SK-N-SH treated with all-trans-retinoic acid at 6 μM for 48 hours (cell line): ENCODE measurements around the gene AGTPBP1.

Experiments
- ATAC-seq: fragments of 200-7000 bp; cut with Tn5 transposase; 3 replicates; pipeline ENCODE4 v1.9.1; 2020; ENCODE audit warnings: mild to moderate bottlenecking, moderate library complexity
- ARNTL ChIP-seq: fragments of 450-650 bp; formaldehyde crosslinking; IDR thresholded peaks from 2 replicates; pipeline ENCODE4 v1.5.0; 2020; ENCODE audit warnings: low read depth, mild to moderate bottlenecking, moderate library complexity, borderline replicate concordance
- BACH2 ChIP-seq: fragments of 250-450 bp; sonication (Bioruptor Pico); IDR thresholded peaks from 2 replicates; pipeline ENCODE4 v1.9.0; 2021; ENCODE audit warnings: mild to moderate bottlenecking, borderline replicate concordance
- CREB5 ChIP-seq: fragments of 250-450 bp; sonication (Bioruptor Pico); IDR thresholded peaks from 2 replicates; pipeline ENCODE4 v1.5.1; 2020; ENCODE audit warnings: low read depth, mild to moderate bottlenecking, moderate library complexity
- CSDC2 ChIP-seq: fragments of 250-450 bp; sonication (Bioruptor Pico); IDR thresholded peaks from 2 replicates; pipeline ENCODE4 v1.5.0; 2020; ENCODE audit warnings: mild to moderate bottlenecking, moderate library complexity
- CSRNP3 ChIP-seq: fragments of 250-450 bp; sonication (Bioruptor Pico); IDR thresholded peaks from 2 replicates; pipeline ENCODE4 v1.5.1; 2021; ENCODE audit warnings: mild to moderate bottlenecking, moderate library complexity
- ESRRG ChIP-seq: fragments of 250-450 bp; sonication (Bioruptor Pico); IDR thresholded peaks from 2 replicates; pipeline ENCODE4 v1.6.1; 2021; ENCODE audit warnings: mild to moderate bottlenecking
- GLIS3 ChIP-seq: fragments of 250-450 bp; sonication (Bioruptor Pico); IDR thresholded peaks from 2 replicates; pipeline ENCODE4 v1.5.0; 2020; ENCODE audit warnings: mild to moderate bottlenecking, moderate library complexity
- ISL1 ChIP-seq: fragments of 250-450 bp; sonication (Bioruptor Pico); IDR thresholded peaks from 2 replicates; pipeline ENCODE4 v2.1.2; 2022; ENCODE audit warnings: mild to moderate bottlenecking, moderate library complexity
- OSR1 ChIP-seq: fragments of 250-450 bp; sonication (Bioruptor Pico); IDR thresholded peaks from 2 replicates; pipeline ENCODE4 v1.8.0; 2022; ENCODE audit warnings: moderate library complexity, mild to moderate bottlenecking, inconsistent platforms
- PATZ1 ChIP-seq: fragments of 250-450 bp; sonication (Bioruptor Pico); IDR thresholded peaks from 2 replicates; pipeline ENCODE4 v1.8.0; 2020; ENCODE audit warnings: mild to moderate bottlenecking, moderate library complexity, borderline replicate concordance
- RARB ChIP-seq: fragments of 250-450 bp; sonication (Bioruptor Pico); IDR thresholded peaks from 2 replicates; pipeline ENCODE4 v1.8.0; 2021; ENCODE audit warnings: mild to moderate bottlenecking, moderate library complexity
- SNAI2 ChIP-seq: fragments of 250-450 bp; sonication (Bioruptor Pico); IDR thresholded peaks from 2 replicates; pipeline ENCODE4 v1.5.0; 2020; ENCODE audit warnings: mild to moderate bottlenecking, moderate library complexity
- TCF4 ChIP-seq: fragments of 250-450 bp; sonication (Bioruptor Pico); IDR thresholded peaks from 2 replicates; pipeline ENCODE4 v1.8.0; 2021; ENCODE audit warnings: mild to moderate bottlenecking, moderate library complexity, borderline replicate concordance
- TOX ChIP-seq: fragments of 250-450 bp; sonication (Bioruptor Pico); IDR thresholded peaks from 2 replicates; pipeline ENCODE4 v1.8.0; 2021; ENCODE audit warnings: mild to moderate bottlenecking, moderate library complexity, borderline replicate concordance
- TSHZ2 ChIP-seq: fragments of 250-450 bp; sonication (Bioruptor Pico); IDR thresholded peaks from 2 replicates; pipeline ENCODE4 v1.5.0; 2020; ENCODE audit warnings: mild to moderate bottlenecking, moderate library complexity
- ZC3H10 ChIP-seq: fragments of 250-450 bp; sonication (Bioruptor Pico); IDR thresholded peaks from 2 replicates; pipeline ENCODE4 v1.5.1; 2021; ENCODE audit warnings: mild to moderate bottlenecking, moderate library complexity
- ZFP3 ChIP-seq: fragments of 250-450 bp; sonication (Bioruptor Pico); IDR thresholded peaks from 2 replicates; pipeline ENCODE4 v1.5.0; 2020; ENCODE audit warnings: mild to moderate bottlenecking, moderate library complexity
- ZFP30 ChIP-seq: fragments of 450-650 bp; formaldehyde crosslinking; IDR thresholded peaks from 2 replicates; pipeline ENCODE4 v1.5.0; 2022; ENCODE audit warnings: mild to moderate bottlenecking, moderate library complexity
- ZNF565 ChIP-seq: fragments of 450-650 bp; formaldehyde crosslinking; conservative IDR thresholded peaks from 2 replicates; pipeline ENCODE4 v1.5.0; 2020; ENCODE audit warnings: low read depth, mild to moderate bottlenecking, moderate library complexity
- ZNF8 ChIP-seq: fragments of 450-650 bp; formaldehyde crosslinking; IDR thresholded peaks from 2 replicates; pipeline ENCODE4 v1.5.0; 2020; ENCODE audit warnings: mild to moderate bottlenecking, moderate library complexity

The AGTPBP1 gene

GRCh38 chr9:85653153-85653552 lies 88.6 kb downstream of the AGTPBP1 start:
- no peak for ATAC-seq

GRCh38 chr9:85647571-85647970 lies 94.2 kb downstream of the AGTPBP1 start:
- TF ChIP-seq ZFP30 (CRISPR knock-in tag), result no peak
- TF ChIP-seq ISL1 (CRISPR knock-in tag), result no peak
- no peak for TF ChIP-seq ESRRG (CRISPR knock-in tag)
- TF ChIP-seq TSHZ2 (CRISPR knock-in tag), result no peak
- no peak for TF ChIP-seq TCF4 (CRISPR knock-in tag)
- TF ChIP-seq CSRNP3 (CRISPR knock-in tag), result no peak
- TF ChIP-seq RARB (CRISPR knock-in tag), result no peak
- TF ChIP-seq ZC3H10, result no peak
- TF ChIP-seq, all 23 proteins: peak for 0
- no peak for ATAC-seq

More at GRCh38 chr9:85653153-85653552, 88.6 kb downstream of the AGTPBP1 start:
- TF ChIP-seq SNAI2 (CRISPR knock-in tag) (no peak), PATZ1 (CRISPR knock-in tag) (no peak), RARB (CRISPR knock-in tag) (no peak), ZC3H10 (no peak), BACH2 (CRISPR knock-in tag) (no peak), CREB5 (CRISPR knock-in tag) (no peak), OSR1 (CRISPR knock-in tag) (no peak), ZNF8 (CRISPR knock-in tag) (no peak), ZFP3 (CRISPR knock-in tag) (no peak), TOX (no peak), ESRRG (CRISPR knock-in tag) (no peak), ARNTL (CRISPR knock-in tag) (no peak)

GRCh38 chr9:85645909-85646627 lies 95.7 kb downstream of the AGTPBP1 start:
- no peak for ATAC-seq
- TF ChIP-seq ISL1 (CRISPR knock-in tag) (no peak), ZFP30 (CRISPR knock-in tag) (no peak), OSR1 (CRISPR knock-in tag) (no peak), PATZ1 (CRISPR knock-in tag) (no peak), TSHZ2 (CRISPR knock-in tag) (no peak), CSDC2 (no peak), ESRRG (CRISPR knock-in tag) (no peak), GLIS3 (CRISPR knock-in tag) (no peak), CREB5 (CRISPR knock-in tag) (no peak), ZNF565 (CRISPR knock-in tag) (no peak), ARNTL (CRISPR knock-in tag) (no peak), TCF4 (CRISPR knock-in tag) (no peak), SNAI2 (CRISPR knock-in tag) (no peak), ZNF8 (CRISPR knock-in tag) (no peak), ZC3H10 (no peak)
